CD4-positive, alpha-beta T cell treated with Interleukin-1 beta for 1 hour (primary cell): ENCODE results near the gene PLEKHA4.
"Not testable (repeated sequence)": the region's sequence is repeated elsewhere in the genome, so short reads cannot be mapped to it uniquely, and the experiment has no call there.

Source experiments
- DNase-seq, 2 donors: peaks; one replicate each; pipeline ENCODE4 v3.0.0-alpha.2; 2020 to 2022

Gene PLEKHA4, protein sequence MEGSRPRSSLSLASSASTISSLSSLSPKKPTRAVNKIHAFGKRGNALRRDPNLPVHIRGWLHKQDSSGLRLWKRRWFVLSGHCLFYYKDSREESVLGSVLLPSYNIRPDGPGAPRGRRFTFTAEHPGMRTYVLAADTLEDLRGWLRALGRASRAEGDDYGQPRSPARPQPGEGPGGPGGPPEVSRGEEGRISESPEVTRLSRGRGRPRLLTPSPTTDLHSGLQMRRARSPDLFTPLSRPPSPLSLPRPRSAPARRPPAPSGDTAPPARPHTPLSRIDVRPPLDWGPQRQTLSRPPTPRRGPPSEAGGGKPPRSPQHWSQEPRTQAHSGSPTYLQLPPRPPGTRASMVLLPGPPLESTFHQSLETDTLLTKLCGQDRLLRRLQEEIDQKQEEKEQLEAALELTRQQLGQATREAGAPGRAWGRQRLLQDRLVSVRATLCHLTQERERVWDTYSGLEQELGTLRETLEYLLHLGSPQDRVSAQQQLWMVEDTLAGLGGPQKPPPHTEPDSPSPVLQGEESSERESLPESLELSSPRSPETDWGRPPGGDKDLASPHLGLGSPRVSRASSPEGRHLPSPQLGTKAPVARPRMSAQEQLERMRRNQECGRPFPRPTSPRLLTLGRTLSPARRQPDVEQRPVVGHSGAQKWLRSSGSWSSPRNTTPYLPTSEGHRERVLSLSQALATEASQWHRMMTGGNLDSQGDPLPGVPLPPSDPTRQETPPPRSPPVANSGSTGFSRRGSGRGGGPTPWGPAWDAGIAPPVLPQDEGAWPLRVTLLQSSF

GRCh38 chr19:48868114-48868886, at the start of gene PLEKHA4:
Gene PLEKHA4 (minus strand): TSS chr19:48868617. CDS start chr19:48867620, 997 bp downstream.
- DNase-seq, result no peak

DNA sequence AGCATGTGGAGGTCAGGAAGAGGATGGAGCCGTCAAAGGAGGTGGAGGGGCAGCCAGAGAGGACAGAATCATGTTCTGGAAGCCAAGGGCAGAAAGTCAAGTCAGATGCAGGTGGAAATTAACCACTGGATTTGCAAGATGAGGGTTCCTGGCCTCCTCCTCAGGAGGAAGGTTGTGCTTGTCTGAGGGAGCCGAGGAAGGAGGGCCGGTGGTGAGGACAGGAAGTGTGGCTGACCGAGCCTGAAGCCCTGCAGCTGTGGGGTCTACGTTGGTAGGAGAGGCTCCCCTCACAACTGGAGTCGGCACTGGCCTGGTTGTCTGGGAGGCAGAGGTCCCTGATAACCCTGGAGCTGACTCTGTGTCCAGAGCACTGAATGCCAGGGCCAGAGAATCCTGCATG, 49.7 kb upstream of the PLEKHA4 start:
- no peak for DNase-seq

DNA sequence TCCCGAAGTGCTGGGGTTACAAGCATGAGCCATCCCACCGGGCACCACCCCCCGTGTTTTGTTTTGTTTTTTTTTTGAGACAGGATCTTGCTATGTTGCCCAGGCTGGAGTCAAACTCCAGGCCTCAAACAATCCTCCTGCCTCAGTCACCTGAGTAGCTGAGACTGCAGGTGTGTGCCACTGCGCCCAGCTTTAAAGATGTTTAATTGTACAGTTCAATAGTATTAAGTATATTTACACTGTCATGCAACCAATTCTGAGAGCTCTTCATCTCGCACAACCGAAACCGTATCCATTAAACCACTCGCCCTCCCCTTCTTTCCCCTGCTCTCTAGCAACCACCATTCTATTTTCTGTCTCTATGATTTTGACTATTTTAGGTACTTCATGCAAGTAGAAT, 47.3 kb upstream of the PLEKHA4 start:
- DNase-seq, result no peak

DNA sequence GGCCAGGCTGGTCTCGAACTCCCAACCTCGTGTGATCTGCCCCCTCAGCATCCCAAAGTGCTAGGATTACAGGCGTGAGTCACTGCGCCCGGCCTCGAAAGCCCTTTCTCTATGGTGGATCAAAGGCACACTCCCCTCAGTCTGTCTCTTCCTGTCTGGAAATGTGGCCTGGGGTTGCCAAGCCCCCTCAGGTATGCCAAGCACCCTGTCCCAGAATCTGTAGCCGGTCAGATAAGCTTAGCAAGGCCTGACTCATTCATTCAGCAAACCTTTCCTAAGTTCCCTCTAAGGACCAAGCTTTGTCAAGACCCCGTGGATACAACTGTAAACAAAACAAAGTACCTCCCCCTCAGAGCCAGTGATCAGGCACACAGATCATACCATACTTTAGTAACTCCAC, 45.8 kb upstream of the PLEKHA4 start:
- no peak for DNase-seq

GRCh38 chr19:48913114-48913889, 44.9 kb upstream of the PLEKHA4 start:
- peak; percentile 9 to 37 for DNase-seq

DNA sequence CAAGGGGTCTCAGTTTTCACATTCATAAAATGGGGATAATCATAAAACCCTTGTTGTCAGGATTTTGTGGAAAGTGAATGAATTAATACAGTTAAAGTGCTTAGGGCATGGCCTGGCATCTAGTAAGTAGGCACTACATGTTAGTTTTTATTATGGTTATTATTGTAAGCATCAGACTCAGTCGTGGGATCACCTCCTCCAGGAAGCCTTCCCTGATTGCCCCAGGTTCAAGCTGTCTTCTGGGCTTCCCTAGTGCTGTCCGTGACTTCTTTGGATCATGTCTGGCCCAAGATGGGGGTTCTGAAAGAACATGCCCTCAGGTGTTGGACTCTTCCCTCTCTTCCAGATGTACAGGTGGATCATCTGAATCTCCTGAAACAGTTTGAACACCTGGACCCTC, 42.4 kb upstream of the PLEKHA4 start:
- no peak for DNase-seq

DNA sequence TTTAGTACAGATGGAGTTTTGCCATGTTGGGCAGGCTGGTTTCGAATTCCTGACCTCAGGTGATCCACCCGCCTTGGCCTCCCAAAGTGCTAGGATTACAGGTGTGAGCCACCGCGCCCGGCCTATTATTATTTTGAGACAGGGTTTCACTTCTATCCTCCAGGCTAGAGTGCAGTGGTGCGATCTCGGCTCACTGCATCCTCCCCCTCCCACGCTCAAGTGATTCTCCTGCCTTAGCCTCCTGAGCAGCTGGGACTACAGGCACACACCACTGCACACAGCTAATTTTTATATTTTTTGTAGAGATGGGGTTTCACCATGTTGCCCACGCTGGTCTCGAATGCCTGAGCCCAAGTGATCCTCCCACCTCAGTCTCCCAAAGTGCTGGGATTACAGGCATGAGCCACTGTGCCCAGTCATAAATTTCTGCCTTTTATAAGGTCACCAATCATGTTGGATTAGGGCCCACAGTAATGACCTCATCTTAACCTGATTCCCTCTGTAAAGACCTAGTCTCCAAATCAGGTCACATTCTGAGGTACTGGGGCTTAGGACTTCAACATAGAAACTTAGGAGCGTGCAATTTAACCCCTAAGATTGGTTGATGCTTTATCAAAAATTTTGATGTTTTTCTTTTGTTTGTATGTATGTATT, 41.1 kb upstream of the PLEKHA4 start:
- DNase-seq, result not testable (repeated sequence)

DNA sequence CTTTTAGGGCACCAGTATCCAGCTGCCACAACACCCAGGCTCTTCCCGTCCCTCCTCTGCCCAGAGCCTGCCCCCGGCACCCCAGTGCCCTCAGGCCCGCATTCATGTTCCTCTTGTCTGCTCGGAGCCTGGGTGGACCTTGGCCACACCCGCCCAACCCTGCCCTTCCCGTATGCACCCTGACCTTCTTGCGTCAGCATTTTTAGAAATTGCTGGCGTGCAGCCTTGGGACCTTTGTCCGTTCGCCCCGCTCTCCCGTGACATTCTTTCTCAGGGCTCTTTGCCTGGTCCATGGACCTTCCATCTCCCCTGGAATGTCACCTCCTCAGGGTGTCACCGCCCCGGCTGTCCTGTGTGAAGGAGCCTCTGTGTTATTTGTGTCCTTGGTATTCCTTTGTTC, 39.3 kb upstream of the PLEKHA4 start:
- peak in 1 of 2 donors; percentile 34 for DNase-seq

DNA sequence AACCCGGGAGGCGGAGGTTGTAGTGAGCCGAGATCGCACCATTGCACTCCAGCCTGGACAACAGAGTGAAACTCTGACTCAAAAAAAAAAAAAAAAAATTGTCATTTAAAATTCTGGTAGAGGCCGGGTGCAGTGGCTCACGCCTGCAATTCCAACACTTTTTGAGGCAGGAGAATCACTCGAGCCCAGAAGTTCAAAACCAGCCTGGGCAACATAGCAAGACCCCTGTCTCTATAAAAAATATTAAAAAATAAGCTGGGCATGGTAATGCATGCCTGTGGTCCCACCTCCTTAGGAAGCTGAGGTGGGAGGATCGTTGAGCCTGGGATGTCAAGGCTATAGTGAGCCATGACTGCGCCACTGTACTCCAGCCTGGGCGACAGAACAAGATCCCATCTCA, 37.9 kb upstream of the PLEKHA4 start:
- no peak for DNase-seq

DNA sequence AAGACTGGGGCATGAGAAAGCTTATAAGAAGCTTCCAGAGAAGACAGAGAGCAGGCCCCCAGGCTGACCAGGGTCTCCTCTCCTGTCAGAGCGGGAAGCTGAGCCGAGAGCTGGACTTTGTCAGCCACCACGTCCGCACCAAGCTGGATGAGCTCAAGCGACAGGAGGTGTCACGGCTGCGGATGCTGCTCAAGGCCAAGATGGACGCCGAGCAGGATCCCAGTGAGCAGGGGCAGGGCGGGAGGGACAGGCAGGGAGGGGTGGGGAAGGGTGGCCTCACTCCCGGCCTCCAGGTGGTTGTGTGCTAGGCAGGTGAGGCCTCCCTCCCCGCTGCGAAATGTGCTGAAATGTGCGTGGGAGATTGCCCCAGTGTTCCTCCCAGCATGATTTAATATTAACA, 37.2 kb upstream of the PLEKHA4 start:
- DNase-seq, result no peak

GRCh38 chr19:48903788-48904187, 35.4 kb upstream of the PLEKHA4 start:
- not testable (repeated sequence) for DNase-seq

- DNase-seq, result not testable (repeated sequence)
Observed at GRCh38 chr19:48902291-48902690, 33.9 kb upstream of the PLEKHA4 start.

DNA sequence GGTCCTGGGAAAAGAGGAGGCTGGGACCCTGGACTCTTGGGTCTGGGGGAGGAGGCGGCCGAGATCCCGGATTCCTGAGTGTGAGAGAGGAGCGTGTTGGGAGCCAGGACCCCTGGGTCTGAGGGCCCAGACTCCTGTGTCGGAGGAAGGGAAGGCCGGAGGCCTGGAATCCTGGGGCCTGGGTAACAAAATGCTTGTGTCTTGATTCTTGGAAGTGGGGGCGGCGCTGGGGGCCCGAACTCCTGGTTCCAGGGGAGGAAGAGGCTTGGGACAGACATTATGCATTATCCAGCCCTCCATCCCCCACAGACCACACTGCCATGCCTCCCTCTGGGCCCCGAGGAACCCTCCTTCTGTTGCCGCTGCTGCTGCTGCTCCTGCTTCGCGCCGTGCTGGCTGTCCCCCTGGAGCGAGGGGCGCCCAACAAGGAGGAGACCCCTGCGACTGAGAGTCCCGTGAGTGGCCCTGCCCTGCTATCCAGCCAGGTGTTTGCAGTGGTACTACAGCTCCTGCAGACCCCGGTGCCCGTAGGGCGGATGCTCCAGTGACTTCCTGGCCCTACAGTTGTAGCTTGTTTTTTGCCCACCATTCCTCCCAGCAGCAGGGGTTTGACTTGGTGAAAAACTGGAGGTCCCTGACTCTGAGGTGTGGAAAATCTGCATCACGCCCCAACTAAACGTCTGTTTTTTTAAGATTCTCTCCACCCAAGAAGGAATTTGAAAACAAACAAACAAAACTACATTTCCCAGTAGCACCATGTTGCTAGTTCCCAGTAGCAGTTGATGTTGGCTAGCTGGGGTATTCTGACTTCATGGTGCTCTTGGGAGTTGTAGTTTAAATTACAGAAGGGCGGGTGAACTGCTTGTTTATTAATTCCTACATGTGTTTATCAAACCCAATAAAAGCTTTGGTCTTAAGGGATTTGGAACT, 32.3 kb upstream of the PLEKHA4 start:
- DNase-seq, result peak in 1 of 2 donors; percentile 49

GRCh38 chr19:48899781-48900476, 31.5 kb upstream of the PLEKHA4 start, which contains the start of gene NUCB1:
Gene NUCB1 (plus strand): TSS chr19:48900312. CDS start chr19:48900797, 485 bp downstream.
- peak; percentile 97 to 99 for DNase-seq

GRCh38 chr19:48899386-48899749, 31.0 kb upstream of the PLEKHA4 start:
- not testable (repeated sequence) for DNase-seq

DNA sequence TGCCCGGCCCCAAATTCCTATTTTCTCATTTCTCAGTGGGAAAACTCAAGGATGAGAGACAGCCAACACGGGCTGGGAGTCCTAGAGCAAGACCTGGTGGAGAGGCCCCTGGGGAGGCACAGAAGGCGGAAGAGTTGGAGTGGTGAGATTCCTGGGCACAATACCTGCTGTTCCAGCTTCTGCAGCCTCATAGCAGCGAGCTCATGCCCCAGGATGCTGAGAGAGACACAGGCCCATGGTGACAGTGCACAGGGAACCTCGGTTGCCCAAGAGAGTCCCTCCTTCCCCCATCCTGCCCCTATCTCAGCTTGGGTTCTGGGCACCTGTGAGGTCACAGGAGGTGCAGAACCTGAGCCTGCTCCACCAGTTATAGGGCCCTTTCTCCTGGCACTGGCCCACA, 28.8 kb upstream of the PLEKHA4 start:
- no peak for DNase-seq

DNA sequence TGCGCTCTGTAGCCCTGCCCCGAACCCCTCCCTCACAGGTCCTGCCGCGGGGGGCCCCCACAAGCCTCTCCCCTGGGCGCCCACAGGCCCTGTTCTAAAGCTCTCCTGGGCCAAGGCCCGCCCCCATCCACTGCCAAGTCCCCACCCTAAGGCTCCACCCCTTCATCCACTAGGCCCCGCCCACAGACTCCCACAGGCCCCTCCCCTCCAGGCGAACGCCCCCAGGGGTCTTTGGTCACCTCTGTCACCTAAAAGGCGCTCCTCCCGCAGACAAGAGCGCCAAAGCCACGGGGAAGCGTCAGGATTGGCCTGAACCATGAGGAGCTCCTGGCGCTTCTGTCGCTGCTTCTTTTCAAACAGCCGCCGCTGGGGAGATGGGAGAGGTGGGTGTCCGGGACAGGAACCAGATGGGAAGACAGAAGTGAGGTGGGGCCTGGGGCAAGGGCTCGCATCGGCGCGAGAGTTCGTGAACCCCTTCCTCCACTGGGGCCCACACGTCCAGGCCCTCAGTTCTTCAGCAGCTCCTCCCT, 27.8 kb upstream of the PLEKHA4 start:
- DNase-seq, result peak; percentile 49 to 67

GRCh38 chr19:48895226-48895625, 26.8 kb upstream of the PLEKHA4 start:
- DNase-seq, result no peak

DNA sequence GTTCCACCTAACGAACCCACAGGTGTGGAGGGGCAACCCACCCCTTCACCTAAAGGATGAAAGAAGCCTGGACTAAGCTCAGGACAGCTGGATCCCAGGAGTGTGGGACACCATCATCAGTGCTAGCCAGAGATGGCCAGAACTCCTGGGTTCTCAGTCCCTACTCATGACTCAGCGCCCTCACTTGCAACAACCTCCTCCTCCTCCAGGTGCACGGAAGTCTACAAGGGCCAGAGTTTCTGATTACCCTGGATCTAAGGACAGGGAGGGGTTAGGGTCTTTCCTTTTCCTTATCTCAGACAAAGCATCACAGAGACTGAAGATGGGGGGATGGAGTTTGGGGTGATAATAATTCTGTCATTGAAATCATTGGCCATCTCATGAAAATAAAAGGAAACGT, 22.1 kb upstream of the PLEKHA4 start:
- no peak for DNase-seq

- not testable (repeated sequence) for DNase-seq
Observed at GRCh38 chr19:48889496-48889895, 21.1 kb upstream of the PLEKHA4 start.
